H9 (cell line): ENCODE results near the gene UGT1A6. TPM values are rescaled to one million over a fixed set of nuclear protein-coding genes. Genes with fewer than 3 reads are reported as not detected.

Experiments
- DNase-seq: peaks from one replicate; pipeline ENCODE4 v3.0.0-alpha.2; 2017
- H2AFZ ChIP-seq: one replicate; pipeline ENCODE4 v1.6.1; 2013; ENCODE audit warnings: mild to moderate bottlenecking, low read length, control low read depth, moderate library complexity
- H2AK5ac ChIP-seq: 2 replicates; pipeline ENCODE4 v1.6.1; 2013; ENCODE audit warnings: low read length, control low read depth, mixed read lengths; ENCODE audit not compliant: insufficient read length
- H2BK120ac ChIP-seq: one replicate; pipeline ENCODE4 v1.6.1; 2013; ENCODE audit warnings: low read depth, mild to moderate bottlenecking, low read length, control low read depth, inconsistent platforms; ENCODE audit not compliant: poor library complexity, severe bottlenecking
- H2BK12ac ChIP-seq: 2 replicates; pipeline ENCODE4 v1.6.1; 2013; ENCODE audit warnings: low read length, control low read depth, mixed read lengths, low read depth; ENCODE audit not compliant: insufficient read length
- H2BK15ac ChIP-seq: 2 replicates; pipeline ENCODE4 v1.6.1; 2013; ENCODE audit warnings: low read depth, low read length, control low read depth
- H2BK20ac ChIP-seq: one replicate; pipeline ENCODE4 v1.6.1; 2013; ENCODE audit warnings: low read depth, mild to moderate bottlenecking, low read length, control low read depth, inconsistent platforms; ENCODE audit not compliant: poor library complexity, severe bottlenecking
- H2BK5ac ChIP-seq: 2 replicates; pipeline ENCODE4 v1.6.1; 2013; ENCODE audit warnings: low read length, control low read depth, mixed read lengths; ENCODE audit not compliant: insufficient read length
- H3K14ac ChIP-seq: 2 replicates; pipeline ENCODE4 v1.6.1; 2013; ENCODE audit warnings: low read length, control low read depth; ENCODE audit not compliant: insufficient read depth
- H3K18ac ChIP-seq: 2 replicates; pipeline ENCODE4 v1.6.1; 2013; ENCODE audit warnings: low read depth, mild to moderate bottlenecking, mixed read lengths, low read length, control low read depth; ENCODE audit not compliant: insufficient read length
- H3K23ac ChIP-seq: 2 replicates; pipeline ENCODE4 v1.6.1; 2013; ENCODE audit warnings: low read length, control low read depth, mixed read lengths, low read depth; ENCODE audit not compliant: insufficient read length
- H3K23me2 ChIP-seq: 2 replicates; pipeline ENCODE4 v1.6.1; 2013; ENCODE audit warnings: low read depth, mild to moderate bottlenecking, mixed read lengths, low read length, control low read depth; ENCODE audit not compliant: insufficient read length, poor library complexity, severe bottlenecking
- H3K27ac ChIP-seq: 2 replicates; pipeline ENCODE4 v1.5.1; 2013; ENCODE audit warnings: low read length, control low read depth, mixed read lengths, low read depth; ENCODE audit not compliant: insufficient read length
- H3K27me3 ChIP-seq: 2 replicates; pipeline ENCODE4 v1.6.1; 2013; ENCODE audit warnings: low read length, control low read depth, inconsistent platforms; ENCODE audit not compliant: insufficient read depth
- H3K4ac ChIP-seq: 2 replicates; pipeline ENCODE4 v1.6.1; 2013; ENCODE audit warnings: low read depth, mild to moderate bottlenecking, control low read depth, inconsistent platforms, low read length, moderate library complexity
- H3K4me1 ChIP-seq: 2 replicates; pipeline ENCODE4 v1.6.1; 2013; ENCODE audit warnings: low read length, control low read depth, inconsistent platforms; ENCODE audit not compliant: insufficient read depth
- H3K4me2 ChIP-seq: 2 replicates; pipeline ENCODE4 v1.6.1; 2013; ENCODE audit warnings: low read length, control low read depth, mixed read lengths; ENCODE audit not compliant: insufficient read length, insufficient read depth
- H3K56ac ChIP-seq: 2 replicates; pipeline ENCODE4 v1.6.1; 2013; ENCODE audit warnings: low read depth, mild to moderate bottlenecking, mixed read lengths, low read length, control low read depth; ENCODE audit not compliant: insufficient read length
- H3K79me1 ChIP-seq: 2 replicates; pipeline ENCODE4 v1.6.1; 2013; ENCODE audit warnings: low read depth, mild to moderate bottlenecking, moderate library complexity, low read length, control low read depth, inconsistent platforms; ENCODE audit not compliant: insufficient read depth, poor library complexity, severe bottlenecking
- H3K79me2 ChIP-seq: 2 replicates; pipeline ENCODE4 v1.6.1; 2013; ENCODE audit warnings: low read length, control low read depth, inconsistent platforms; ENCODE audit not compliant: insufficient read depth
- H3K9ac ChIP-seq: 2 replicates; pipeline ENCODE4 v1.6.1; 2013; ENCODE audit warnings: low read length, control low read depth, mixed read lengths; ENCODE audit not compliant: insufficient read length; ENCODE audit errors: extremely low read depth
- H3K9me3 ChIP-seq: one replicate; pipeline ENCODE4 v1.6.1; 2013; ENCODE audit warnings: low read depth, low read length, inconsistent platforms; ENCODE audit not compliant: control insufficient read depth
- H3T11ph ChIP-seq: one replicate; pipeline ENCODE4 v1.6.1; 2013; ENCODE audit warnings: mild to moderate bottlenecking, low read length, control low read depth, inconsistent platforms
- H4K20me1 ChIP-seq: one replicate; pipeline ENCODE4 v1.6.1; 2013; ENCODE audit not compliant: control insufficient read depth, insufficient read length, insufficient read depth
- H4K5ac ChIP-seq: 2 replicates; pipeline ENCODE4 v1.6.1; 2013; ENCODE audit warnings: low read depth, mild to moderate bottlenecking, mixed read lengths, low read length, control low read depth; ENCODE audit not compliant: insufficient read length
- H4K8ac ChIP-seq: replicated peaks from 2 replicates; pipeline ENCODE4 v1.6.1; 2013; ENCODE audit warnings: low read length, control low read depth, mixed read lengths, low read depth; ENCODE audit not compliant: insufficient read length
- H4K91ac ChIP-seq: 2 replicates; pipeline ENCODE4 v1.6.1; 2013; ENCODE audit warnings: low read depth, mild to moderate bottlenecking, moderate library complexity, mixed read lengths, low read length, control low read depth; ENCODE audit not compliant: insufficient read length
- H3K27ac Mint-ChIP-seq, 3 experiments: 2 replicates in 2 of 3; 3 replicates in 1 of 3; pipeline ENCODE4 v1.8.0; 2020 to 2021; ENCODE audit warnings: mixed read lengths in 3 of 3, mild to moderate bottlenecking in 1 of 3, moderate library complexity in 1 of 3
- H3K27me3 Mint-ChIP-seq: 2 replicates; pipeline ENCODE4 v1.8.0; 2021; ENCODE audit warnings: low read depth, mild to moderate bottlenecking, moderate library complexity, mixed read lengths
- H3K36me3 Mint-ChIP-seq, 3 experiments: 2 replicates in 2 of 3; 3 replicates in 1 of 3; pipeline ENCODE4 v1.8.0; 2020 to 2021; ENCODE audit warnings: low read depth in 3 of 3, mixed read lengths in 3 of 3; ENCODE audit not compliant: insufficient read depth in 1 of 3
- H3K4me1 Mint-ChIP-seq, 2 experiments: 2 replicates each; pipeline ENCODE4 v1.8.0; 2020; ENCODE audit warnings: mixed read lengths in 2 of 2
- H3K4me3 Mint-ChIP-seq, 2 experiments: 2 replicates in 1 of 2; 3 replicates in 1 of 2; pipeline ENCODE4 v1.8.0; 2020 to 2021; ENCODE audit warnings: mild to moderate bottlenecking in 2 of 2, mixed read lengths in 2 of 2, moderate library complexity in 1 of 2
- H3K9me3 Mint-ChIP-seq, 2 experiments: 2 replicates in 1 of 2; 3 replicates in 1 of 2; pipeline ENCODE4 v1.8.0; 2020; ENCODE audit warnings: mild to moderate bottlenecking in 2 of 2, mixed read lengths in 2 of 2, moderate library complexity in 1 of 2
- WGBS: extraction: QIAGEN DNeasy Blood & Tissue Kit; methylation state at CpG from one replicate; pipeline ENCODE4 v1.1.7; 2013; ENCODE audit warnings: missing lambda C conversion rate, low lambda C conversion rate, mixed read lengths; ENCODE audit not compliant: insufficient read length; ENCODE audit errors: extremely low coverage; 5-methylcytosine and 5-hydroxymethylcytosine counted together
- total RNA-seq: library from RNA; stranded (reverse); gene quantifications from 2 replicates; pipeline ENCODE4 v1.2.1, GENCODE V29; 2021
- TF ChIP-seq, protein P1 (sequence below): fragments of 200-600 bp; sonication (generic); conservative IDR thresholded peaks from 3 replicates; pipeline ENCODE4 v1.8.0; 2021; ENCODE audit warnings: antibody characterized with exemption, mild to moderate bottlenecking

UGT1A6 gene
- total RNA-seq, 1 experiment from 2014 or later = not detected

DNA sequence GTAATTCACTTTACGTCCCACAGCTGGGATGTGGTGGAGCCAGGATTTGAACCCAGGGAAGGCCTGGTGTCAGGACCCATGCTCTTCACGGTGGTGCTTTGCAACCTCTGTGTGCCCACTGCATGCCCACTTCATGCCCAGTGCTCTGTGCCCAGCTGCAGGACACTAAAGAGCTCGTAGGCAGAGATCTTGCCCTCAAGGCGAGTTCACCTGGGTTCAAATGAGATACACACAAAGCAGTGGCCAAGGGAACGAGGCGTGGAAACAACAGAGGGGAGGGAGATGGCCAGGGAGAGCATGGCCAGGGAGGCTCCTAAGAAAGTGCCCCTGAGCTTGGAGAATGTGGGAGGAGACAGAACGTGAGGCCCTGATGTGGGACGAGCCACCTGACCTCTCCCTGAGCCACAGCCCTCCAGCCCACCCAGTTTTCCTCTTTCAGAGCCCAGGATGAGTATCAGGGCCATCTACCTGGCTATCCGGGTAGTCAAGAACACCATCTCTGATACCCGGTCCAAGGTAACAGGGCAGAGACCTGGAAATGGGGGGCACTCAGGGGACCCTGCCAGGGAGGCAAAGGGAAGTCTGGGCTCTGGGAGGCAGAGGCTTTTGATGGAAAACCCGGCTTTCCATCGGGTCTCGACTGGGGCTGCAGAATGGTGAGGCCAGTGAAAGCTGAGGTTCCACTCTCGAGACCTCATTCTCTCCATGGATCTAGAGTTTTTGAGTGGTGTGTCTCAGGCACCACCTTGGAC is 105.8 kb downstream of the UGT1A6 start:
- no peak overlapping the region for H2BK120ac ChIP-seq
- H4K8ac ChIP-seq = no peak overlapping the region
- H3K27ac ChIP-seq = no peak overlapping the region
- no peak overlapping the region for H2BK15ac ChIP-seq
- WGBS = no CpG with 5 or more reads among the region's 14 CpGs
- H3K56ac ChIP-seq = no peak overlapping the region
- H3K9me3 Mint-ChIP-seq = peaks cover 14 to 18% of the 10 kb centered on the region in 2 experiments
- H3K27ac Mint-ChIP-seq = no peak overlapping the region; a peak in 1 of 7 replicates
- no peak overlapping the region for H4K5ac ChIP-seq
- H2BK20ac ChIP-seq = no peak overlapping the region
- no peak overlapping the region for H3K18ac ChIP-seq
- no peak overlapping the region for H2BK12ac ChIP-seq
- H2AK5ac ChIP-seq = no peak overlapping the region
- H3K9me3 ChIP-seq = no peaks in the 10 kb centered on the region
- no peak overlapping the region for H3K23ac ChIP-seq
- no peaks in the 10 kb centered on the region for H3K79me1 ChIP-seq
- H3K79me2 ChIP-seq = no peaks in the 10 kb centered on the region
- no peak overlapping the region for H3K4ac ChIP-seq
- TF ChIP-seq, protein P1, sequence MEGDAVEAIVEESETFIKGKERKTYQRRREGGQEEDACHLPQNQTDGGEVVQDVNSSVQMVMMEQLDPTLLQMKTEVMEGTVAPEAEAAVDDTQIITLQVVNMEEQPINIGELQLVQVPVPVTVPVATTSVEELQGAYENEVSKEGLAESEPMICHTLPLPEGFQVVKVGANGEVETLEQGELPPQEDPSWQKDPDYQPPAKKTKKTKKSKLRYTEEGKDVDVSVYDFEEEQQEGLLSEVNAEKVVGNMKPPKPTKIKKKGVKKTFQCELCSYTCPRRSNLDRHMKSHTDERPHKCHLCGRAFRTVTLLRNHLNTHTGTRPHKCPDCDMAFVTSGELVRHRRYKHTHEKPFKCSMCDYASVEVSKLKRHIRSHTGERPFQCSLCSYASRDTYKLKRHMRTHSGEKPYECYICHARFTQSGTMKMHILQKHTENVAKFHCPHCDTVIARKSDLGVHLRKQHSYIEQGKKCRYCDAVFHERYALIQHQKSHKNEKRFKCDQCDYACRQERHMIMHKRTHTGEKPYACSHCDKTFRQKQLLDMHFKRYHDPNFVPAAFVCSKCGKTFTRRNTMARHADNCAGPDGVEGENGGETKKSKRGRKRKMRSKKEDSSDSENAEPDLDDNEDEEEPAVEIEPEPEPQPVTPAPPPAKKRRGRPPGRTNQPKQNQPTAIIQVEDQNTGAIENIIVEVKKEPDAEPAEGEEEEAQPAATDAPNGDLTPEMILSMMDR = no peak
- DNase-seq = no peak
- no peaks in the 10 kb centered on the region for H3K4me1 ChIP-seq
- H3T11ph ChIP-seq = no peak overlapping the region
- H4K91ac ChIP-seq = no peak overlapping the region
- H3K14ac ChIP-seq = no peak overlapping the region
- H2BK5ac ChIP-seq = no peak overlapping the region
- no peaks in the 10 kb centered on the region for H3K27me3 ChIP-seq
- H3K27me3 Mint-ChIP-seq = peaks cover 4% of the 10 kb centered on the region
- no peak overlapping the region for H3K4me2 ChIP-seq
- H3K9ac ChIP-seq = no peak overlapping the region
- peaks cover 0 to 5% (median 4%) of the 10 kb centered on the region in 3 experiments; a peak in 2 of 7 replicates for H3K36me3 Mint-ChIP-seq
- H3K23me2 ChIP-seq = no peaks in the 10 kb centered on the region
- peaks cover 2 to 4% of the 10 kb centered on the region in 2 experiments; a peak in 3 of 4 replicates for H3K4me1 Mint-ChIP-seq
- no peak overlapping the region for H3K4me3 Mint-ChIP-seq
- no peak overlapping the region for H2AFZ ChIP-seq
- no peaks in the 10 kb centered on the region for H4K20me1 ChIP-seq
